ENCODE results near the gene MPI. TPM values are rescaled to one million over a fixed set of nuclear protein-coding genes. Genes with fewer than 3 reads are reported as not detected.
A peak's percentile ranks its signal among the peaks of the same experiment; 100 is the strongest.

The MPI gene
- total RNA-seq, 4 donors from 2014 or later = 27.6 to 73.1 (median 32.5) TPM

GRCh38 chr15:74896316-74896715, 6.5 kb downstream of the MPI start:
- no peak for TF ChIP-seq CTCF (IDR thresholded peaks at IDR 0.05)
- TF ChIP-seq POLR2A (IDR thresholded peaks at IDR 0.05) = no peak
- intact Hi-C loops (cut with DNase I; ENCODE audit: low total_unique reads) = loop anchor here (10.0 kb wide), 1 partner anchor 52 kb away; the partner anchor contains the start of gene ULK3
- WGBS, 2 donors = 73 to 85% methylated on average over 3 of the region's 3 CpGs
- no peak overlapping the region for H3K4me3 ChIP-seq (ENCODE audit: low read depth, poor library complexity, severe bottlenecking)
- DNase-seq (ENCODE audit: low spot score in 2 of 2) = no peak

- no peak for TF ChIP-seq POLR2A (IDR thresholded peaks at IDR 0.05)
- WGBS, 2 donors = 76% methylated on average over 5 to 6 of the region's 6 CpGs
These were observed 7.5 kb downstream of the MPI start for GRCh38 chr15:74897300-74897701.

GRCh38 chr15:74901612-74902063, 11.8 kb downstream of the MPI start:
- peak; percentile 66 to 93 for DNase-seq (ENCODE audit: low spot score in 2 of 2)
- intact Hi-C loops (cut with DNase I; ENCODE audit: low total_unique reads) = no loop called here
- TF ChIP-seq POLR2A (IDR thresholded peaks at IDR 0.05) (no peak), CTCF (IDR thresholded peaks at IDR 0.05) (peak in 1 of 3 donors; percentile 75)
- no peak overlapping the region for H3K4me3 ChIP-seq (ENCODE audit: low read depth, poor library complexity, severe bottlenecking)
- 13% methylated on average over 5 of the region's 5 CpGs for WGBS, 2 donors

More at GRCh38 chr15:74897300-74897701, 7.5 kb downstream of the MPI start:
- no peak overlapping the region for H3K4me3 ChIP-seq (ENCODE audit: low read depth, poor library complexity, severe bottlenecking)
- DNase-seq (ENCODE audit: low spot score in 2 of 2) = no peak
- intact Hi-C loops (cut with DNase I; ENCODE audit: low total_unique reads) = loop anchor here (10.0 kb wide), 1 partner anchor 52 kb away; the partner anchor contains the start of gene ULK3

GRCh38 chr15:74902295-74903075, 12.6 kb downstream of the MPI start:
- H3K4me3 ChIP-seq (ENCODE audit: low read depth, poor library complexity, severe bottlenecking) = no peak overlapping the region
- DNase-seq (ENCODE audit: low spot score in 2 of 2) = no peak
- intact Hi-C loops (cut with DNase I; ENCODE audit: low total_unique reads) = no loop called here
- 79 to 84% methylated on average over 4 of the region's 4 CpGs for WGBS, 2 donors
- no peak for TF ChIP-seq POLR2A (IDR thresholded peaks at IDR 0.05)
- no peak for TF ChIP-seq CTCF (IDR thresholded peaks at IDR 0.05)

- 94 to 100% methylated on average over 1 of the region's 1 CpG for WGBS, 2 donors
- intact Hi-C loops (cut with DNase I; ENCODE audit: low total_unique reads) = no loop called here
- TF ChIP-seq CTCF (IDR thresholded peaks at IDR 0.05) (no peak), POLR2A (IDR thresholded peaks at IDR 0.05) (no peak)
- no peak for DNase-seq (ENCODE audit: low spot score in 2 of 2)
- H3K4me3 ChIP-seq (ENCODE audit: low read depth, poor library complexity, severe bottlenecking) = no peak overlapping the region
These were observed 13.8 kb downstream of the MPI start for GRCh38 chr15:74903676-74904075.

- no peak overlapping the region for H3K4me3 ChIP-seq (ENCODE audit: low read depth, poor library complexity, severe bottlenecking)
- TF ChIP-seq CTCF (IDR thresholded peaks at IDR 0.05) (no peak), POLR2A (IDR thresholded peaks at IDR 0.05) (no peak)
- intact Hi-C loops (cut with DNase I; ENCODE audit: low total_unique reads) = no loop called here
- DNase-seq (ENCODE audit: low spot score in 2 of 2) = no peak
- WGBS, 2 donors = 91 to 92% methylated on average over 7 of the region's 7 CpGs
These were observed 14.5 kb downstream of the MPI start for GRCh38 chr15:74904190-74904805.

All from lower leg skin (tissue), 4 donors.